Stimulated activated CD4-positive, alpha-beta T cell treated with anti-CD3 and anti-CD28 coated beads, Interleukin-12 subunit alpha, Interleukin-12 subunit beta, amount 100 ng/mL, for 48 hours (primary cell): Measurements from ENCODE around the gene TAF4B.
"Not testable (repeated sequence)": the region's sequence is repeated elsewhere in the genome, so short reads cannot be mapped to it uniquely, and the experiment has no call there.

Experiments
- DNase-seq, 3 donors: peaks; one replicate each; pipeline ENCODE4 v3.0.0-alpha.2; 2020; ENCODE audit warnings: low read depth in 2 of 3, low spot score in 1 of 3

TAF4B gene

GRCh38 chr18:26421931-26422330 lies 195.7 kb downstream of the TAF4B start:
- DNase-seq = no peak

- DNase-seq = no peak
These were observed 196.4 kb downstream of the TAF4B start for GRCh38 chr18:26422472-26423162.

- no peak for DNase-seq
These were observed 198.3 kb downstream of the TAF4B start for GRCh38 chr18:26424428-26425147.

GRCh38 chr18:26425148-26425531 lies 198.9 kb downstream of the TAF4B start:
- no peak for DNase-seq

- no peak for DNase-seq
These were observed 203.4 kb downstream of the TAF4B start for GRCh38 chr18:26429535-26430226.

GRCh38 chr18:26432651-26433424 lies 206.6 kb downstream of the TAF4B start:
- no peak for DNase-seq

- DNase-seq = no peak
These were observed 208.6 kb downstream of the TAF4B start for GRCh38 chr18:26434887-26435286.

- no peak for DNase-seq
These were observed 209.3 kb downstream of the TAF4B start for GRCh38 chr18:26435415-26436095.

- DNase-seq = no peak
These were observed 210.2 kb downstream of the TAF4B start for GRCh38 chr18:26436176-26437051.

- not testable (repeated sequence) for DNase-seq
These were observed 211.4 kb downstream of the TAF4B start for GRCh38 chr18:26437634-26438033.

- DNase-seq = no peak
These were observed 212.7 kb downstream of the TAF4B start for GRCh38 chr18:26438980-26439379.

GRCh38 chr18:26439537-26439936 lies 213.3 kb downstream of the TAF4B start:
- no peak for DNase-seq

GRCh38 chr18:26440644-26441043 lies 214.4 kb downstream of the TAF4B start:
- no peak for DNase-seq
